WTC11 (cell line): Measurements from ENCODE around the gene HECTD3.

Experiments used
- EMX1 ChIP-seq: fragments of 250-450 bp; sonication (Bioruptor Pico); IDR thresholded peaks from 2 replicates; pipeline ENCODE4 v1.8.0; 2021; ENCODE audit warnings: mild to moderate bottlenecking
- MAX ChIP-seq: sonication (generic); formaldehyde crosslinking; IDR thresholded peaks from 2 replicates; pipeline ENCODE4 v1.8.0; 2022; ENCODE audit warnings: mild to moderate bottlenecking, missing genetic modification reagents
- NR1H2 ChIP-seq: sonication (generic); formaldehyde crosslinking; IDR thresholded peaks from 2 replicates; pipeline ENCODE4 v1.9.0; 2021; ENCODE audit warnings: mild to moderate bottlenecking, moderate library complexity, missing genetic modification reagents
- ZBTB43 ChIP-seq: sonication (generic); formaldehyde crosslinking; IDR thresholded peaks from 2 replicates; pipeline ENCODE4 v1.8.1; 2023; ENCODE audit warnings: mild to moderate bottlenecking, missing genetic modification reagents
- ZNF138 ChIP-seq: sonication (generic); formaldehyde crosslinking; conservative IDR thresholded peaks from 2 replicates; pipeline ENCODE4 v1.8.1; 2022; ENCODE audit warnings: mild to moderate bottlenecking, moderate library complexity, missing genetic modification reagents
- TF ChIP-seq, protein P1 (sequence below): fragments of 200-600 bp; IDR thresholded peaks from 2 replicates; pipeline ENCODE4 v1.8.0; 2022; ENCODE audit warnings: antibody characterized with exemption

GRCh38 chr1:45001011-45001481, 10.1 kb downstream of the HECTD3 start:
- TF ChIP-seq ZBTB43 (CRISPR knock-in tag) (no peak), EMX1 (CRISPR knock-in tag) (no peak), MAX (CRISPR knock-in tag) (no peak), NR1H2 (CRISPR knock-in tag) (no peak), ZNF138 (no peak)
- TF ChIP-seq, protein P1, sequence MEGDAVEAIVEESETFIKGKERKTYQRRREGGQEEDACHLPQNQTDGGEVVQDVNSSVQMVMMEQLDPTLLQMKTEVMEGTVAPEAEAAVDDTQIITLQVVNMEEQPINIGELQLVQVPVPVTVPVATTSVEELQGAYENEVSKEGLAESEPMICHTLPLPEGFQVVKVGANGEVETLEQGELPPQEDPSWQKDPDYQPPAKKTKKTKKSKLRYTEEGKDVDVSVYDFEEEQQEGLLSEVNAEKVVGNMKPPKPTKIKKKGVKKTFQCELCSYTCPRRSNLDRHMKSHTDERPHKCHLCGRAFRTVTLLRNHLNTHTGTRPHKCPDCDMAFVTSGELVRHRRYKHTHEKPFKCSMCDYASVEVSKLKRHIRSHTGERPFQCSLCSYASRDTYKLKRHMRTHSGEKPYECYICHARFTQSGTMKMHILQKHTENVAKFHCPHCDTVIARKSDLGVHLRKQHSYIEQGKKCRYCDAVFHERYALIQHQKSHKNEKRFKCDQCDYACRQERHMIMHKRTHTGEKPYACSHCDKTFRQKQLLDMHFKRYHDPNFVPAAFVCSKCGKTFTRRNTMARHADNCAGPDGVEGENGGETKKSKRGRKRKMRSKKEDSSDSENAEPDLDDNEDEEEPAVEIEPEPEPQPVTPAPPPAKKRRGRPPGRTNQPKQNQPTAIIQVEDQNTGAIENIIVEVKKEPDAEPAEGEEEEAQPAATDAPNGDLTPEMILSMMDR, result no peak
